ENCODE data around the gene SPEN.

SPEN gene

DNA sequence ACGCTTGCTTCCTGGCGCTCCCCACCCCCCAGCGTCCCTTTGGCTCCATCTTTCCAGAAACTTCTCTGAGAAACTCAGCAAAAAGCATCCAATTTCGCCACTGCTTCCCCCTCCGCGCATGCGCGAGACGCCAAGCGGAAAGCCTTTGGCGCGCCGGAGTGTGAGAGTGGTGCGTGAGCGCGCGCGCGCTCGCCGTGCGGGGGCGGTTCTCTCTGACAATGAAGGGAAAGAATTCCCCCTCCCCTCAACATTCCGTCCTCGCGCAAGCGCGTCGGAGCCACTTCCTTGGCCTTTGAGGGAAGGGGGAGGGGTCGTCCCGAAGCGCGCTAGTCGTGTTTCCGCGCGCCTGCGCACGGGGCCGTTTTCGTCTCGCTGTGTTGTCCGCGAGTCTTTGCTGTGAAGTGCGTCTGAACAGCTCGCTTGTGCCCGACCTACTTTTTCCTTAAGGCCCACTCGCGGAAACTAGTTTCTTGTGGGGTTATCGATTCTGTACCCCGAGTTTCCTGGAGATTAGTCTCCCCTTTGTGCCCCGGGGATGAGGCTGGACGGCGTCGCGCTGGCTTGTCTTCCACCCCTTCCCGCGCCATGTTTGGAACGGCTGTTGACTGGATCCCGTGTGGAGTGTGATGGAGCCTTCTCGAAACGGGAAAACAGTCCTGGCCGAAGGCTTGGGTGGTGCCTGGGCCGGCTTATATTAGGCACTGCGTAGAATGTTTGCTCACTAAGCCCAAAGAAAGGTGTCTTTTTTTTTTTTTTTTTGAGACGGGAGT, 11.6 kb upstream of the SPEN start (continued):
- TF ChIP-seq ZNF366 (tag by site-specific recombination; conservative IDR thresholded peaks at IDR 0.05) (peak; percentile 95), ZNF211 (tag by site-specific recombination; IDR thresholded peaks at IDR 0.05; ENCODE audit: low read depth) (no peak), KLF7 (tag by site-specific recombination; IDR thresholded peaks at IDR 0.05; ENCODE audit: borderline replicate concordance) (no peak), SP3 (tag by site-specific recombination; IDR thresholded peaks at IDR 0.05) (peak; percentile 49; the same call in 1 of the 2 replicates), ZXDB (tag by site-specific recombination; IDR thresholded peaks at IDR 0.05) (no peak), ZNF157 (tag by site-specific recombination; IDR thresholded peaks at IDR 0.05) (no peak), ZNF335 (tag by site-specific recombination; conservative IDR thresholded peaks at IDR 0.05) (no peak; the same call in 1 of the 2 replicates), BCL11A (tag by site-specific recombination; IDR thresholded peaks at IDR 0.05; ENCODE audit: low read depth) (no peak; the same call in 1 of the 2 replicates), ZFP41 (tag by site-specific recombination; IDR thresholded peaks at IDR 0.05; ENCODE audit: borderline replicate concordance) (no peak), ZNF677 (tag by site-specific recombination; IDR thresholded peaks at IDR 0.05) (no peak), ZNF292 (tag by site-specific recombination; IDR thresholded peaks at IDR 0.05; ENCODE audit: borderline replicate concordance, low read depth) (no peak), ZNF623 (tag by site-specific recombination; IDR thresholded peaks at IDR 0.05) (0 out of 2 replicates have a peak, but pooled peaks have one; percentile 18), ZNF747 (tag by site-specific recombination; IDR thresholded peaks at IDR 0.05) (no peak), EGR2 (tag by site-specific recombination; IDR thresholded peaks at IDR 0.05; ENCODE audit: low read depth) (peak; percentile 76), PRDM1 (tag by site-specific recombination; IDR thresholded peaks at IDR 0.05) (peak; percentile 7; the same call in 1 of the 2 replicates), ZFP3 (tag by site-specific recombination; IDR thresholded peaks at IDR 0.05; ENCODE audit: low read depth) (no peak), ZNF18 (tag by site-specific recombination; IDR thresholded peaks at IDR 0.05) (no peak), PRDM6 (tag by site-specific recombination; IDR thresholded peaks at IDR 0.05) (no peak), ZNF394 (tag by site-specific recombination; IDR thresholded peaks at IDR 0.05; ENCODE audit: borderline replicate concordance) (no peak; the same call in 1 of the 2 replicates), ZNF239 (tag by site-specific recombination; IDR thresholded peaks at IDR 0.05) (no peak), GLI4 (tag by site-specific recombination; IDR thresholded peaks at IDR 0.05) (no peak), ZNF488 (tag by site-specific recombination; IDR thresholded peaks at IDR 0.05) (no peak), ZNF354C (tag by site-specific recombination; IDR thresholded peaks at IDR 0.05; ENCODE audit: borderline replicate concordance, low read depth) (no peak), ZNF341 (tag by site-specific recombination; IDR thresholded peaks at IDR 0.05; ENCODE audit: low read depth) (peak; percentile 87)
- TF ChIP-seq, protein P1, sequence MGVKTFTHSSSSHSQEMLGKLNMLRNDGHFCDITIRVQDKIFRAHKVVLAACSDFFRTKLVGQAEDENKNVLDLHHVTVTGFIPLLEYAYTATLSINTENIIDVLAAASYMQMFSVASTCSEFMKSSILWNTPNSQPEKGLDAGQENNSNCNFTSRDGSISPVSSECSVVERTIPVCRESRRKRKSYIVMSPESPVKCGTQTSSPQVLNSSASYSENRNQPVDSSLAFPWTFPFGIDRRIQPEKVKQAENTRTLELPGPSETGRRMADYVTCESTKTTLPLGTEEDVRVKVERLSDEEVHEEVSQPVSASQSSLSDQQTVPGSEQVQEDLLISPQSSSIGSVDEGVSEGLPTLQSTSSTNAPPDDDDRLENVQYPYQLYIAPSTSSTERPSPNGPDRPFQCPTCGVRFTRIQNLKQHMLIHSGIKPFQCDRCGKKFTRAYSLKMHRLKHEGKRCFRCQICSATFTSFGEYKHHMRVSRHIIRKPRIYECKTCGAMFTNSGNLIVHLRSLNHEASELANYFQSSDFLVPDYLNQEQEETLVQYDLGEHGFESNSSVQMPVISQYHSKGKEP (tag by site-specific recombination; IDR thresholded peaks at IDR 0.05), result no peak
- TF ChIP-seq, protein P2, sequence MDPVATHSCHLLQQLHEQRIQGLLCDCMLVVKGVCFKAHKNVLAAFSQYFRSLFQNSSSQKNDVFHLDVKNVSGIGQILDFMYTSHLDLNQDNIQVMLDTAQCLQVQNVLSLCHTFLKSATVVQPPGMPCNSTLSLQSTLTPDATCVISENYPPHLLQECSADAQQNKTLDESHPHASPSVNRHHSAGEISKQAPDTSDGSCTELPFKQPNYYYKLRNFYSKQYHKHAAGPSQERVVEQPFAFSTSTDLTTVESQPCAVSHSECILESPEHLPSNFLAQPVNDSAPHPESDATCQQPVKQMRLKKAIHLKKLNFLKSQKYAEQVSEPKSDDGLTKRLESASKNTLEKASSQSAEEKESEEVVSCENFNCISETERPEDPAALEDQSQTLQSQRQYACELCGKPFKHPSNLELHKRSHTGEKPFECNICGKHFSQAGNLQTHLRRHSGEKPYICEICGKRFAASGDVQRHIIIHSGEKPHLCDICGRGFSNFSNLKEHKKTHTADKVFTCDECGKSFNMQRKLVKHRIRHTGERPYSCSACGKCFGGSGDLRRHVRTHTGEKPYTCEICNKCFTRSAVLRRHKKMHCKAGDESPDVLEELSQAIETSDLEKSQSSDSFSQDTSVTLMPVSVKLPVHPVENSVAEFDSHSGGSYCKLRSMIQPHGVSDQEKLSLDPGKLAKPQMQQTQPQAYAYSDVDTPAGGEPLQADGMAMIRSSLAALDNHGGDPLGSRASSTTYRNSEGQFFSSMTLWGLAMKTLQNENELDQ (tag by site-specific recombination; IDR thresholded peaks at IDR 0.05; ENCODE audit: low read depth), result no peak
- TF ChIP-seq, protein P3, sequence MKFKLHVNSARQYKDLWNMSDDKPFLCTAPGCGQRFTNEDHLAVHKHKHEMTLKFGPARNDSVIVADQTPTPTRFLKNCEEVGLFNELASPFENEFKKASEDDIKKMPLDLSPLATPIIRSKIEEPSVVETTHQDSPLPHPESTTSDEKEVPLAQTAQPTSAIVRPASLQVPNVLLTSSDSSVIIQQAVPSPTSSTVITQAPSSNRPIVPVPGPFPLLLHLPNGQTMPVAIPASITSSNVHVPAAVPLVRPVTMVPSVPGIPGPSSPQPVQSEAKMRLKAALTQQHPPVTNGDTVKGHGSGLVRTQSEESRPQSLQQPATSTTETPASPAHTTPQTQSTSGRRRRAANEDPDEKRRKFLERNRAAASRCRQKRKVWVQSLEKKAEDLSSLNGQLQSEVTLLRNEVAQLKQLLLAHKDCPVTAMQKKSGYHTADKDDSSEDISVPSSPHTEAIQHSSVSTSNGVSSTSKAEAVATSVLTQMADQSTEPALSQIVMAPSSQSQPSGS (tag by site-specific recombination; IDR thresholded peaks at IDR 0.05; ENCODE audit: low read depth), result no peak
- TF ChIP-seq, protein P4, sequence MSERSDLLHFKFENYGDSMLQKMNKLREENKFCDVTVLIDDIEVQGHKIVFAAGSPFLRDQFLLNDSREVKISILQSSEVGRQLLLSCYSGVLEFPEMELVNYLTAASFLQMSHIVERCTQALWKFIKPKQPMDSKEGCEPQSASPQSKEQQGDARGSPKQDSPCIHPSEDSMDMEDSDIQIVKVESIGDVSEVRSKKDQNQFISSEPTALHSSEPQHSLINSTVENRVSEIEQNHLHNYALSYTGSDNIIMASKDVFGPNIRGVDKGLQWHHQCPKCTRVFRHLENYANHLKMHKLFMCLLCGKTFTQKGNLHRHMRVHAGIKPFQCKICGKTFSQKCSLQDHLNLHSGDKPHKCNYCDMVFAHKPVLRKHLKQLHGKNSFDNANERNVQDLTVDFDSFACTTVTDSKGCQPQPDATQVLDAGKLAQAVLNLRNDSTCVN (tag by site-specific recombination; optimal IDR thresholded peaks at IDR 0.05), result peak; percentile 99
